Nephron progenitor cell (in vitro differentiated cells): ENCODE results near the gene BTG2.
A peak's percentile ranks its signal among the peaks of the same experiment; 100 is the strongest.

Experiments used
- DNase-seq: peaks from one replicate; pipeline ENCODE4 v3.0.0; 2021
- H3K27ac Mint-ChIP-seq: 2 replicates; pipeline ENCODE4 v1.8.0; 2021; ENCODE audit warnings: mild to moderate bottlenecking, moderate library complexity, mixed read lengths
- H3K27me3 Mint-ChIP-seq: 2 replicates; pipeline ENCODE4 v1.8.0; 2021; ENCODE audit warnings: mild to moderate bottlenecking, low read depth, mixed read lengths; ENCODE audit not compliant: poor library complexity
- H3K36me3 Mint-ChIP-seq: 2 replicates; pipeline ENCODE4 v1.8.0; 2021; ENCODE audit warnings: low read depth, mixed read lengths
- H3K4me1 Mint-ChIP-seq: 2 replicates; pipeline ENCODE4 v1.8.0; 2021; ENCODE audit warnings: mixed read lengths
- H3K4me3 Mint-ChIP-seq: 2 replicates; pipeline ENCODE4 v1.8.0; 2021; ENCODE audit warnings: mild to moderate bottlenecking, moderate library complexity, mixed read lengths
- H3K9me3 Mint-ChIP-seq: 2 replicates; pipeline ENCODE4 v1.8.0; 2021; ENCODE audit warnings: mild to moderate bottlenecking, moderate library complexity, mixed read lengths
- TF ChIP-seq, protein P1 (sequence below): fragments of 200-600 bp; sonication (generic); IDR thresholded peaks from 2 replicates; pipeline ENCODE4 v1.5.0; 2021; ENCODE audit warnings: antibody characterized with exemption

Gene BTG2

DNA sequence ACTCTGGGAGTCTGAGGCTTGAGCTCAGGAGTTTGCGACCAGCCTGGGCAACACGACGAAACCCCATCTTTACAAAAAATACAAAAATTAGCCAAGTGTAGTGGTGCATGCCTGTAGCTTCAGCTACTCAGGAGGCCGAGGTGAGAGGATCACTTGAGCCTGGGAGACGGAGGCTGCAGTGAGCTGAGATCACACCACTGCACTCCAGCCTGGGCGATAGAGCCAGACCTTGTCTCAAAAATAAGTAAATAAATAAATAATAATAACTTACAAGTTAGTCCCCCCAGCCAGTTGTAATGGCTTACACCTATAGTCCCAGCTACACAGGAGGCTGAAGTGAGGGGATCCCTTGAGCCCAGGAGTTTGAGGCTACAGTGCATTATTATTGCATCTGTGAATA is 21.7 kb upstream of the BTG2 start:
- H3K9me3 Mint-ChIP-seq = no peaks in the 10 kb centered on the region
- TF ChIP-seq, protein P1, sequence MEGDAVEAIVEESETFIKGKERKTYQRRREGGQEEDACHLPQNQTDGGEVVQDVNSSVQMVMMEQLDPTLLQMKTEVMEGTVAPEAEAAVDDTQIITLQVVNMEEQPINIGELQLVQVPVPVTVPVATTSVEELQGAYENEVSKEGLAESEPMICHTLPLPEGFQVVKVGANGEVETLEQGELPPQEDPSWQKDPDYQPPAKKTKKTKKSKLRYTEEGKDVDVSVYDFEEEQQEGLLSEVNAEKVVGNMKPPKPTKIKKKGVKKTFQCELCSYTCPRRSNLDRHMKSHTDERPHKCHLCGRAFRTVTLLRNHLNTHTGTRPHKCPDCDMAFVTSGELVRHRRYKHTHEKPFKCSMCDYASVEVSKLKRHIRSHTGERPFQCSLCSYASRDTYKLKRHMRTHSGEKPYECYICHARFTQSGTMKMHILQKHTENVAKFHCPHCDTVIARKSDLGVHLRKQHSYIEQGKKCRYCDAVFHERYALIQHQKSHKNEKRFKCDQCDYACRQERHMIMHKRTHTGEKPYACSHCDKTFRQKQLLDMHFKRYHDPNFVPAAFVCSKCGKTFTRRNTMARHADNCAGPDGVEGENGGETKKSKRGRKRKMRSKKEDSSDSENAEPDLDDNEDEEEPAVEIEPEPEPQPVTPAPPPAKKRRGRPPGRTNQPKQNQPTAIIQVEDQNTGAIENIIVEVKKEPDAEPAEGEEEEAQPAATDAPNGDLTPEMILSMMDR = no peak
- H3K27me3 Mint-ChIP-seq = peaks cover 3% of the 10 kb centered on the region
- H3K36me3 Mint-ChIP-seq = no peaks in the 10 kb centered on the region
- H3K27ac Mint-ChIP-seq = no peak overlapping the region
- DNase-seq = no peak
- H3K4me1 Mint-ChIP-seq = peaks cover 92% of the 10 kb centered on the region
- no peak overlapping the region for H3K4me3 Mint-ChIP-seq

DNA sequence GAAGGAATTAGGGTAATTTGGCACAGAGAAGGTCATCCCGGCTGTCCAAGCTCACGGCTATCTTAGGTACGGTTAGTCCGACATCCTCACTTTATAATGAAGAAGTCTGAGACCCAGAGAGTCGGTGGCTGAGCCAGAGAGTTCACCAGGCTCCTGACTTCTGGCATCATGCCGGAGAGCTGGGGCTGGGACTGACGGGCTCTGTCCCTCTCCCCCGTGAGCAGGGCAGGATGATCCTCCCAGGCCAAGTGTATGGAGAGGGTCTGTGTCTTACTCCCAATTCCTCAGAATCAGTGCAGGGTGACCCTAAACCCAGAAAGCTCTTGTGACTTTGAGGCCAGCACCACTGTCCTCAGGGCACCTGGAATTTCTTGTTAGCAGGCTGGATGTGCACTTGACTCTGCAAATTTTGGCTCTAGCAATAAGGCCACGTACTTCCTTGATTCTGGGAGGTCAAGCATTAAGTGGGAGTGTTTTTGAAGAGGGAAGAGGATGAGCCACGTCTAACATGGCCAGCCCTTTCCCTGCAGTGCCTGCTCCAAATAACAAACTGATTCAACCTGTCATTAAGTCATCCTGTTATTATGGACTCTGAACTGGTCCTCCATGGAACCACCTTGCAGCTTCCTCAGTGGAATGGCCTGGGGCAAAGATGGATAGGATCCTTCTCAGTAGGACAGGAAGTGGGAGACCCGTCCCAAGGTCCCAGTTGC is 20.8 kb upstream of the BTG2 start:
- Mint-ChIP-seq H3K36me3 (no peaks in the 10 kb centered on the region), H3K4me1 (peaks cover 94% of the 10 kb centered on the region), H3K9me3 (no peaks in the 10 kb centered on the region), H3K4me3 (no peak overlapping the region), H3K27me3 (peaks cover 3% of the 10 kb centered on the region), H3K27ac (no peak overlapping the region)
- TF ChIP-seq, protein P1 = no peak
- DNase-seq = no peak

DNA sequence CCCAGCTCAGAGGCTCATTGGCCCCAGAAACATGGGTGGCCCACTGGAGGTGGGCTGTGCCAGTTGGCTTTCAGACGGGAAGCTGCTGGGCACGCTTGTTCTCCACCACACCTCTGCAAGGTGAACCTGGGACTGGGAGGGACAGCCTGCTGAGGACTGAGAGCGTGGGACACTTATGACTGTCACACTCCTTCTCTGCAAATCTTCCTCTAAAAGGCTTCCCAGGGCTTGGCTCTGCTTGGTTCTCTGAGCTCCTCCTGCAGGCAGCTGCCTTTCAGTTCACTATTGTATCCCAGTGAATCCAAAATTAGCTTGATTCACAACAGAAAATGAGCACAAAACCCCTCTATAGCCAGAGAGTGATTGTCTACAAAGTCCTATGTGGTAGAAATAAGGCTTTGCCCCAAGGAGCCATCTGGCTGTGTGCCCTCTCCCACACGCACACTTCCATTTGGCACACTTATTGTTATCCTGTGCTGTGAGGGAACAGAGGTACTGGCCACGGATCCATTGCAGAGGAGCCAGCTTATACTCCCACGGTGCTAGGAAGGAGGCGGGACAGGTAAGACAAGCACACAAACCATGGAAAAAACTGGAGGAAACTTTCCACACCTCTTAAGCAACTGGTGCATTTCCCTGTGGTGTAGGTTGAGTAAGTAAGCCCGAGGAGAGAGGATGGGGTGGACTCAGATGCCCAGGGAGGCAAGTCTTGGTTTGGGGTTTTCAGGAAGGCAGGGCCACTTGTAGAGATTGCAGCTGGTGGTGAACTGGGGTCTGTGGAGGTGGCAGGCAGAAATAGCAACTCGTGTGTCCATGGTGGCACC is 18.9 kb upstream of the BTG2 start:
- Mint-ChIP-seq H3K27ac (peak overlapping the region; percentile 59), H3K9me3 (no peaks in the 10 kb centered on the region), H3K36me3 (no peaks in the 10 kb centered on the region), H3K4me3 (no peak overlapping the region), H3K27me3 (peaks cover 3% of the 10 kb centered on the region), H3K4me1 (peaks cover 94% of the 10 kb centered on the region)
- no peak for DNase-seq
- TF ChIP-seq, protein P1 = no peak

DNA sequence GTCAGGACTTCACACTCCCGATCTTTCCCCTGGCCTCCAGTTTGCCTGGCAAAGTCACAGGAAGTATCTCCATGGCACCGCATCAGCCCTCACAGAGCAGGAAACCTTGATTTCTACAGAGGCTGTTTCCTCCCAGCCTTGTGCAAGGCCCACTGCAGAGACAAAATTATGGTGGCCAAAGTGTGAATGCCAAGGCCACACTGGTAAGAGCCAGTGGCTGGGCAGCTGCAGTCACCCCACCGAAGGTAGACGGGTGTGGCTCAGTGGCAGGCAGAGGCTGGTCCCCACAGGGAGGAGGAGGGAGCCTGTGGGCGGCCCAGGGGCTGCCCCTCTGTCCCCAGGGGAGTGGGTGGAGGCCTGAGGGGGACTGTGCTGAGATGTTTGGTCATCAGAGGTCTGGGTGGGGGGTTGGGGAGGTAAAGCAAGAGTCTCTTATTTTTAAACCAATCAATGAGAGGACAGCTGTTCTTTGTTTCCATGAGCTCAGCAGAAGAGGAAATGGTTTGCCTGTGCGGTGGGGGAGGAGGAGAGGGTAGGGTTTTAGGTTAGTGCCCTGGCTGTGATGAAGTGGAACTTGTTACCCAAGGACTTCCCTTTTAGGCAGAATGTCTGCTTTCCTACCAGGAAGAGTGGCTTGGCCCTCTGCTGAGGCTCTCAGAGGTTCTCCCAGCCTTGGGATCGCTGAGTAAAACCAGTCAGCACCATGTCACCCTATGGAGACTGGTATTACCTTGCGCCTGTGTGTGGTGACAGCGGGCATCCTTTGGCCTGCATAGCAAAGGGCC is 18.0 kb upstream of the BTG2 start:
- H3K27ac Mint-ChIP-seq = peak overlapping the region; percentile 59
- DNase-seq = no peak
- H3K9me3 Mint-ChIP-seq = no peaks in the 10 kb centered on the region
- peaks cover 94% of the 10 kb centered on the region for H3K4me1 Mint-ChIP-seq
- H3K4me3 Mint-ChIP-seq = no peak overlapping the region
- TF ChIP-seq, protein P1 = no peak
- H3K27me3 Mint-ChIP-seq = peaks cover 3% of the 10 kb centered on the region
- no peaks in the 10 kb centered on the region for H3K36me3 Mint-ChIP-seq

DNA sequence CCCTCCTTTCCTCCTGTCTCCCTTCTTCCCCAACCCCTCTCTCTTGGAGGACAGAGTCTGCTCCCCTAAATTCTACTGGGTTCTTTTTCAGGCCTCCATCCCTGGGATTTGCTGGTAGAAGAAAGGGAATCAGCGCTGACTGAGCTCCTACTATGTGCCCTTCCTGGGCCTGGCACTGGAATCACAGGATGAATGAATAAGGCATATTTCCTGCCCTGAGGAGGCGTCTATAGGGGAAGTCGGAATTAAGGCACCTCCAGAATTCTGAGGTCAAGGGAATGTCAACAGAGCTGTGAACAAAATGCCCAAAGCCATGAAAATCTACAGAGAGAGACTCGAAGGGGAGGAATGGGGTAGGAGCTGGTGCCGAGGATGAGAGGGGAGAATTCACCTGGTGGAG is 17.4 kb upstream of the BTG2 start:
- Mint-ChIP-seq H3K27ac (no peak overlapping the region), H3K9me3 (no peaks in the 10 kb centered on the region), H3K27me3 (peaks cover 3% of the 10 kb centered on the region), H3K4me3 (peak overlapping the region; percentile 35), H3K36me3 (no peaks in the 10 kb centered on the region), H3K4me1 (peaks cover 92% of the 10 kb centered on the region)
- TF ChIP-seq, protein P1 = no peak
- DNase-seq = no peak
